Peyer's patch (tissue), 4 donors: Measurements from ENCODE around the gene CELF2. TPM values are rescaled to one million over a fixed set of nuclear protein-coding genes. Genes with fewer than 3 reads are reported as not detected.

Experiments
- DNase-seq, 3 donors: peaks; one replicate each; pipeline ENCODE4 v3.0.0-alpha.2; 2017 to 2019
- H3K27ac ChIP-seq, 4 donors: fragments of 200-600 bp; sonication (generic); one replicate each; pipeline ENCODE4 v1.5.1; 2016 to 2019
- H3K27me3 ChIP-seq, 2 donors: fragments of 200-600 bp; sonication (generic); one replicate each; pipeline ENCODE4 v1.5.1; 2019
- H3K36me3 ChIP-seq, 3 donors: fragments of 200-600 bp; sonication (generic); one replicate each; pipeline ENCODE4 v1.5.1; 2016 to 2019
- H3K4me1 ChIP-seq, 4 donors: fragments of 200-600 bp; sonication (generic); one replicate each; pipeline ENCODE4 v1.5.1; 2016 to 2019
- H3K4me3 ChIP-seq, 4 donors: fragments of 200-600 bp; sonication (generic); 1 replicate in 3 of 4; 2 replicates in 1 of 4; pipeline ENCODE4 v1.5.1; 2016 to 2019; ENCODE audit warnings: mild to moderate bottlenecking in 1 of 4
- H3K9me3 ChIP-seq, 4 donors: fragments of 200-600 bp; sonication (generic); one replicate each; pipeline ENCODE4 v1.5.1; 2016 to 2019; ENCODE audit warnings: mild to moderate bottlenecking in 1 of 4
- POLR2A ChIP-seq, 2 donors: fragments of 450-650 bp; IDR thresholded peaks; one replicate each; pipeline ENCODE4 v1.5.1; 2017; ENCODE audit warnings: antibody characterized with exemption in 2 of 2, mild to moderate bottlenecking in 2 of 2, moderate library complexity in 2 of 2
- total RNA-seq, 4 donors: library from RNA; depleted of rRNA; stranded (reverse); fragments of >200 nt; gene quantifications; one replicate each; pipeline ENCODE4 v1.1.0, GENCODE V29; 2016
- TF ChIP-seq, protein P1 (sequence below), 6 experiments: fragments of 450-650 bp in 4 of 6; fragments of 200-600 bp in 2 of 6; sonication (generic) in 1 of 6; IDR thresholded peaks; one replicate each; pipeline ENCODE4 v1.5.1; 2017 to 2019; ENCODE audit warnings: antibody characterized with exemption in 6 of 6, mild to moderate bottlenecking in 3 of 6, moderate library complexity in 1 of 6

The CELF2 gene
- total RNA-seq, 4 donors from 2014 or later: 20.5 to 110 (median 40.7) TPM

DNA sequence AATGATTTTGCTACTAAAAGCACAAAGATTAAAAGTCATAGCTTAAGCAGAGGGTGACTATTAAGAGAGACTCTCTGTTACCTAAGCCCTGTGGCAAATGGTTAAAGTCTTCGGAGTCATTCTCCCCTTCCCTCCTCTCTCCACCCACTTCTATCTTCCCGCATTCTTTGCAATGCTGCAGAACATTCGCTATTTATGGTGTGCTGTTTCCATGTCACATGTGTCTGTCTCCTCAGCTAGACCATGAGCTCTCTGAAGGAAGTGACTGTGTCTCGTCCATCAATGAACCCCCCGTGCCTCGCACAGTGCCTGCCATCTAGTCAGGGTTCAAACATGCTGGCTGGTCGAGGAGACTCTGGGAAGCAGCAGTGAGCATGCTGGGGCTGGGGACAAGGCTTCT is 321.3 kb downstream of the CELF2 start:
- DNase-seq: no peak
- Histone ChIP-seq H3K36me3 (no peaks in the 10 kb centered on the region), H3K4me1 (no peaks in the 10 kb centered on the region), H3K4me3 (no peak overlapping the region), H3K27ac (no peak overlapping the region), H3K9me3 (no peaks in the 10 kb centered on the region), H3K27me3 (no peaks in the 10 kb centered on the region)
- TF ChIP-seq POLR2A (IDR thresholded peaks at IDR 0.05): no peak
- TF ChIP-seq, protein P1, sequence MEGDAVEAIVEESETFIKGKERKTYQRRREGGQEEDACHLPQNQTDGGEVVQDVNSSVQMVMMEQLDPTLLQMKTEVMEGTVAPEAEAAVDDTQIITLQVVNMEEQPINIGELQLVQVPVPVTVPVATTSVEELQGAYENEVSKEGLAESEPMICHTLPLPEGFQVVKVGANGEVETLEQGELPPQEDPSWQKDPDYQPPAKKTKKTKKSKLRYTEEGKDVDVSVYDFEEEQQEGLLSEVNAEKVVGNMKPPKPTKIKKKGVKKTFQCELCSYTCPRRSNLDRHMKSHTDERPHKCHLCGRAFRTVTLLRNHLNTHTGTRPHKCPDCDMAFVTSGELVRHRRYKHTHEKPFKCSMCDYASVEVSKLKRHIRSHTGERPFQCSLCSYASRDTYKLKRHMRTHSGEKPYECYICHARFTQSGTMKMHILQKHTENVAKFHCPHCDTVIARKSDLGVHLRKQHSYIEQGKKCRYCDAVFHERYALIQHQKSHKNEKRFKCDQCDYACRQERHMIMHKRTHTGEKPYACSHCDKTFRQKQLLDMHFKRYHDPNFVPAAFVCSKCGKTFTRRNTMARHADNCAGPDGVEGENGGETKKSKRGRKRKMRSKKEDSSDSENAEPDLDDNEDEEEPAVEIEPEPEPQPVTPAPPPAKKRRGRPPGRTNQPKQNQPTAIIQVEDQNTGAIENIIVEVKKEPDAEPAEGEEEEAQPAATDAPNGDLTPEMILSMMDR (IDR thresholded peaks at IDR 0.05): no peak

DNA sequence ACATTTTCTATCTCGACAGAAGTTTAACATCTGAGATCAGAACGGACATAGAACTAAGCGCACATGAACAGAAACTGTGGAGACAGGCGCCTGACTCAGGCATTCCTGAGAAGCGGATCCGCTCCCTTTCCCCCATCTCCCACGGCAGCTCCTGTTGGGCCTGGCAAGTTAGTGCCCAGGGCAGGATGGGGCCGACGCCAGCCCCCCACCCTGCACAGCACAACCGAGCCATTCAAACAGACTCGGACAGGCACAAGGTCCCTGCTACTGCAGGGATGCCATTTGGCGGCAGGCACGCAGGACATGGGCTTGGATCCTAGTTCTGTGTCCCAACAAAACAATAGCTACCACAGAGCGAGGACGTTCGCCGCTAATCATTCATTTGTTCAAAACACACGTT is 322.0 kb downstream of the CELF2 start:
- Histone ChIP-seq H3K4me1 (no peaks in the 10 kb centered on the region), H3K27me3 (no peaks in the 10 kb centered on the region), H3K9me3 (no peaks in the 10 kb centered on the region), H3K4me3 (no peak overlapping the region), H3K27ac (no peak overlapping the region), H3K36me3 (no peaks in the 10 kb centered on the region)
- no peak for DNase-seq
- no peak for TF ChIP-seq POLR2A (IDR thresholded peaks at IDR 0.05)
- TF ChIP-seq, protein P1 (IDR thresholded peaks at IDR 0.05): no peak

DNA sequence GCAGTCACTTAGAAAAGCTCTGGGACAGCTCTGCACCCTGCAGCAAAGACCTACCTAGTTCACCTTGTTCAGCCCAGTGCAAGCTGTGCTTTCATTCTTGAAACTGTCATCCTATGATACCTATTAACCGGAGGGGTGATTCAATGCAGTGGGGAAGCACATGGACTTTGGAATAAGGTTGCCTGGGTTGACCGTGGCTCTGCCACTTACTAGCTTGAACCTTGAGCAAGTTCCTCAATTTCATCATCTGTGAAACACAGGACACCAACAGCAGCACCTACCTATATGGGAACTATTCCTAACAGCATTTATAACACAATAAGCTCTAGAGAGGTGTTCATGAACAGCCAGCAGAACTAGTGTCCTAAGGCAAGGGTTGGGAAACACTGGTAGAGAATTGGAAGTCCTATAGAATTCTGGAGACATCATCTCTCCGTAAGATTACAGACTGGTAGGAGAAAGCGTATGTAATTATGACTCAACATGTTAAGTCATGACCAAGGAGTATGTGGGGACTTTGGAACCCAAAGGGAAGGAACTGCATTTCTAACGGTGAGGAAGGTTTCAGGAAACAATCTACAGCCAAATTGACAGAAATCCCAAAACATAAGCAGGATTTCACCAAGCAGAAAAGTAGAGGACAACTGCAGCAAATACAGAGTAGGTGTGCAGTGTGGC is 323.8 kb downstream of the CELF2 start:
- DNase-seq: no peak
- no peak overlapping the region for H3K27ac ChIP-seq
- H3K9me3 ChIP-seq: no peaks in the 10 kb centered on the region
- no peak overlapping the region for H3K4me3 ChIP-seq
- no peaks in the 10 kb centered on the region for H3K4me1 ChIP-seq
- no peaks in the 10 kb centered on the region for H3K27me3 ChIP-seq
- no peak for TF ChIP-seq POLR2A (IDR thresholded peaks at IDR 0.05)
- TF ChIP-seq, protein P1 (IDR thresholded peaks at IDR 0.05): no peak
- no peaks in the 10 kb centered on the region for H3K36me3 ChIP-seq

DNA sequence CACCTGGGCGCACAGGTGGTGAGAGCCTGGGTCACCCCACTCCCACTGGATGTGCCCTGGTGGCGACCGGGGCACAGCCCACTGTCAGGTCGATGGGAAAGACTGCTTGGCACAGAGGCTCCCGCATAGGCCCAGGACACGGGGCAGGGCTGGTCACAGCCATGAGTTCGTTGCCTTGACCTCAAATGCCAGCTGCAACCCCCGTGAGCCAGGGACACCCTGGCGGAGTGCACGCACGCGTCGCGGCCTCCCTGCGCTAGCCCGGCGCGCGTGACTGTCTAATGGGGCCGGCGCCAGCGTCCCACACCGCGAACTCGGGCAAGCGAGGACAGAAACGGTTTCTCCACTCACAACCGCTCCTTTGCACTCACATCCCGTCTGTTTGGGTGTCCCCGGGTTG is 326.4 kb downstream of the CELF2 start:
- no peaks in the 10 kb centered on the region for H3K27me3 ChIP-seq
- no peaks in the 10 kb centered on the region for H3K36me3 ChIP-seq
- H3K27ac ChIP-seq: no peak overlapping the region
- TF ChIP-seq, protein P1 (IDR thresholded peaks at IDR 0.05): no peak
- TF ChIP-seq POLR2A (IDR thresholded peaks at IDR 0.05): no peak
- no peaks in the 10 kb centered on the region for H3K9me3 ChIP-seq
- DNase-seq: peak in 1 of 3 donors; percentile 4
- H3K4me3 ChIP-seq: no peak overlapping the region
- H3K4me1 ChIP-seq: no peaks in the 10 kb centered on the region

DNA sequence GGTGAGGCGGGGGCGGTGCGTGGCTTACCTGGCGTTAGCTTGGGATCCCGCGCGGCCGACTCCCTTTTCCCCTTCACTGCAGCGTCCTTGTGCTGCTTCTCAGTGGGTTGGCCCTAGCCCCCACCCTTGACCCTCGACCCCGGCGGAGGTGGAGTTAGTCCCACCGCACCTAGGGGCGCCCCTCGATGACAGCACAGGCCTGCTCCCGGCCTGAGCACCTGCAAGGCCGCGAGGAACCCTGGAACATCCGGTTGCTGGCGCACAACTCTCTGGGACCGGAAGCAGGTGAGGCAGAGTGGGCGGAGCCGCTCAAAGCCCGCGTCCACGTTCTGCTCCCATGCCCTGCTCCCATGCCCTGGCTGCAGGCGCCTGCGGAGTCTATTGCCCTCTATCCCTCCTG is 326.9 kb downstream of the CELF2 start:
- Histone ChIP-seq H3K4me3 (no peak overlapping the region), H3K27ac (no peak overlapping the region), H3K36me3 (no peaks in the 10 kb centered on the region), H3K27me3 (no peaks in the 10 kb centered on the region), H3K4me1 (no peaks in the 10 kb centered on the region), H3K9me3 (no peaks in the 10 kb centered on the region)
- DNase-seq: peak in 1 of 3 donors; percentile 16
- TF ChIP-seq POLR2A (IDR thresholded peaks at IDR 0.05): no peak
- TF ChIP-seq, protein P1 (IDR thresholded peaks at IDR 0.05): no peak
